ENCODE results near the gene KCNB1. TPM values are rescaled to one million over a fixed set of nuclear protein-coding genes. Genes with fewer than 3 reads are reported as not detected.
A peak's percentile ranks its signal among the peaks of the same experiment; 100 is the strongest.

The KCNB1 gene
- total RNA-seq, 1 donor from 2014 or later, result not detected

- no peak for TF ChIP-seq CTCF (IDR thresholded peaks at IDR 0.05; ENCODE audit: insufficient read depth, low read length, severe bottlenecking)
- Histone ChIP-seq H3K27me3 (ENCODE audit: control insufficient read depth, insufficient read depth, low read length) (peaks cover 4% of the 10 kb centered on the region), H3K4me3 (ENCODE audit: low read depth, low read length) (no peak overlapping the region), H3K36me3 (ENCODE audit: control insufficient read depth, insufficient read depth, low read length) (no peaks in the 10 kb centered on the region)
- FAIRE-seq, result no peak
- no peak for DNase-seq (ENCODE audit: low read depth)
Measured at GRCh38 chr20:49347156-49347555, 135.3 kb downstream of the KCNB1 start.

GRCh38 chr20:49346682-49347081, 135.8 kb downstream of the KCNB1 start:
- TF ChIP-seq CTCF (IDR thresholded peaks at IDR 0.05; ENCODE audit: insufficient read depth, low read length, severe bottlenecking), result no peak
- H3K36me3 ChIP-seq (ENCODE audit: control insufficient read depth, insufficient read depth, low read length), result no peaks in the 10 kb centered on the region
- FAIRE-seq (no peak), DNase-seq (ENCODE audit: low read depth) (no peak)
- H3K4me3 ChIP-seq (ENCODE audit: low read depth, low read length), result no peak overlapping the region
- H3K27me3 ChIP-seq (ENCODE audit: control insufficient read depth, insufficient read depth, low read length), result peaks cover 4% of the 10 kb centered on the region

- no peak overlapping the region for H3K4me3 ChIP-seq (ENCODE audit: low read depth, low read length)
- no peaks in the 10 kb centered on the region for H3K36me3 ChIP-seq (ENCODE audit: control insufficient read depth, insufficient read depth, low read length)
- DNase-seq (ENCODE audit: low read depth), result no peak
- peaks cover 4% of the 10 kb centered on the region for H3K27me3 ChIP-seq (ENCODE audit: control insufficient read depth, insufficient read depth, low read length)
- TF ChIP-seq CTCF (IDR thresholded peaks at IDR 0.05; ENCODE audit: insufficient read depth, low read length, severe bottlenecking), result no peak
- FAIRE-seq, result no peak
Measured at GRCh38 chr20:49345524-49345923, 136.9 kb downstream of the KCNB1 start.

- Histone ChIP-seq H3K36me3 (ENCODE audit: control insufficient read depth, insufficient read depth, low read length) (no peaks in the 10 kb centered on the region), H3K4me3 (ENCODE audit: low read depth, low read length) (no peak overlapping the region), H3K27me3 (ENCODE audit: control insufficient read depth, insufficient read depth, low read length) (peaks cover 3% of the 10 kb centered on the region)
- peak; percentile 64 for DNase-seq (ENCODE audit: low read depth)
- no peak for TF ChIP-seq CTCF (IDR thresholded peaks at IDR 0.05; ENCODE audit: insufficient read depth, low read length, severe bottlenecking)
- FAIRE-seq, result no peak
Measured at GRCh38 chr20:49344975-49345374, 137.5 kb downstream of the KCNB1 start.

GRCh38 chr20:49344140-49344539, 138.3 kb downstream of the KCNB1 start:
- H3K4me3 ChIP-seq (ENCODE audit: low read depth, low read length), result no peak overlapping the region
- DNase-seq (ENCODE audit: low read depth) (no peak), FAIRE-seq (no peak)
- H3K36me3 ChIP-seq (ENCODE audit: control insufficient read depth, insufficient read depth, low read length), result no peaks in the 10 kb centered on the region
- TF ChIP-seq CTCF (IDR thresholded peaks at IDR 0.05; ENCODE audit: insufficient read depth, low read length, severe bottlenecking), result no peak
- H3K27me3 ChIP-seq (ENCODE audit: control insufficient read depth, insufficient read depth, low read length), result peaks cover 2% of the 10 kb centered on the region

- DNase-seq (ENCODE audit: low read depth) (no peak), FAIRE-seq (no peak)
- H3K36me3 ChIP-seq (ENCODE audit: control insufficient read depth, insufficient read depth, low read length), result no peaks in the 10 kb centered on the region
- TF ChIP-seq CTCF (IDR thresholded peaks at IDR 0.05; ENCODE audit: insufficient read depth, low read length, severe bottlenecking), result no peak
- H3K4me3 ChIP-seq (ENCODE audit: low read depth, low read length), result no peak overlapping the region
- no peaks in the 10 kb centered on the region for H3K27me3 ChIP-seq (ENCODE audit: control insufficient read depth, insufficient read depth, low read length)
Measured at GRCh38 chr20:49343246-49343645, 139.2 kb downstream of the KCNB1 start.

Measured in bronchial epithelial cell (primary cell).